Measurements from ENCODE around the gene C12orf75.
A peak's percentile ranks its signal among the peaks of the same experiment; 100 is the strongest.

GRCh38 chr12:105420659-105421240 lies 90.3 kb downstream of the C12orf75 start:
- TF ChIP-seq CTCF (IDR thresholded peaks at IDR 0.05): peak; percentile 86 to 96 (median 94)
- no peak for TF ChIP-seq POLR2A (IDR thresholded peaks at IDR 0.05)
